Kidney (tissue), 14 donors: ENCODE data around the gene RAD51B. TPM values are rescaled to one million over a fixed set of nuclear protein-coding genes. Genes with fewer than 3 reads are reported as not detected.

Source experiments
- DNase-seq, 5 donors: peaks; one replicate each; pipeline ENCODE4 v3.0.0-alpha.2; 2013 to 2020
- FAIRE-seq: peaks from 2 replicates; lab custom pipeline; 2012; peaks lifted over from hg19 to GRCh38; lab: Jason Lieb, UNC
- H3K27ac ChIP-seq, 2 donors: one replicate each; pipeline ENCODE4 v1.7.0; 2013; ENCODE audit warnings: low read depth in 2 of 2, low read length in 2 of 2, inconsistent platforms in 1 of 2
- H3K27me3 ChIP-seq: one replicate; pipeline ENCODE4 v1.7.1; 2013; ENCODE audit warnings: low read length, inconsistent platforms; ENCODE audit not compliant: control insufficient read depth, insufficient read depth
- H3K36me3 ChIP-seq, 3 donors: one replicate each; pipeline versions ENCODE4 v1.7.0 to v1.7.1; 2013; ENCODE audit warnings: low read length in 3 of 3, control low read depth in 1 of 3, inconsistent platforms in 1 of 3; ENCODE audit not compliant: insufficient read depth in 3 of 3, control insufficient read depth in 2 of 3
- H3K4me1 ChIP-seq, 3 donors: one replicate each; pipeline versions ENCODE4 v1.7.0 to v1.7.1; 2013; ENCODE audit warnings: low read length in 3 of 3, inconsistent platforms in 1 of 3, low read depth in 1 of 3; ENCODE audit not compliant: control insufficient read depth in 2 of 3, insufficient read depth in 2 of 3
- H3K4me3 ChIP-seq, 3 donors: one replicate each; pipeline versions ENCODE4 v1.7.0 to v1.8.1; 2013; ENCODE audit warnings: low read length in 3 of 3, control low read depth in 1 of 3, inconsistent platforms in 1 of 3
- H3K9ac ChIP-seq, 3 donors: one replicate each; pipeline versions ENCODE4 v1.7.0 to v1.7.1; 2013; ENCODE audit warnings: low read length in 3 of 3, control low read depth in 1 of 3, inconsistent platforms in 1 of 3
- H3K9me3 ChIP-seq, 3 donors: one replicate each; pipeline versions ENCODE4 v1.7.0 to v1.7.1; 2013; ENCODE audit warnings: low read length in 3 of 3, control low read depth in 1 of 3, inconsistent platforms in 1 of 3; ENCODE audit not compliant: control insufficient read depth in 2 of 3, insufficient read depth in 1 of 3
- intact Hi-C: fragments of 100-400 bp; cut with DNase I; formaldehyde crosslinking; loops from one replicate; pipeline ENCODE4 v1.11.1; 2022
- polyA plus RNA-seq: library from polyadenylated mRNA; stranded (reverse); fragments of 350-450 nt; fragmentation: Illumina TruSeq; extraction: RNeasy Lipid Tissue Mini Kit (QIAGEN cat#74804); gene quantifications from one replicate; pipeline ENCODE4 v1.2.3, GENCODE V29; 2014; ENCODE audit warnings: low read depth, low replicate concordance; ENCODE audit not compliant: insufficient read depth
- total RNA-seq: library from RNA; stranded (reverse); fragmentation: NEBNext Ultra II Directional; extraction: Animal tissue kit (Norgen Biotek cat#: 25700); gene quantifications from one replicate; pipeline ENCODE4 v1.2.1, GENCODE V29; 2021
- TF ChIP-seq, protein P1 (sequence below): IDR thresholded peaks from 3 replicates; pipeline ENCODE4 v1.5.1; 2012; ENCODE audit warnings: mild to moderate bottlenecking, moderate library complexity, borderline replicate concordance; ENCODE audit not compliant: insufficient read depth; ENCODE audit errors: extremely low read depth
- donor health status: control.
- donor health status: control.
- donor health status: control.
- donor health status: control.
- donor health status: control.
- donor health status: DM: yes; HTN: yes; CAD: no.
- donor health status: Normal renal cell carcinoma (clear cell type).

RAD51B gene
- total and polyA plus RNA-seq, 2 donors from 2014 or later, result 6.9 to 18.0 TPM

DNA sequence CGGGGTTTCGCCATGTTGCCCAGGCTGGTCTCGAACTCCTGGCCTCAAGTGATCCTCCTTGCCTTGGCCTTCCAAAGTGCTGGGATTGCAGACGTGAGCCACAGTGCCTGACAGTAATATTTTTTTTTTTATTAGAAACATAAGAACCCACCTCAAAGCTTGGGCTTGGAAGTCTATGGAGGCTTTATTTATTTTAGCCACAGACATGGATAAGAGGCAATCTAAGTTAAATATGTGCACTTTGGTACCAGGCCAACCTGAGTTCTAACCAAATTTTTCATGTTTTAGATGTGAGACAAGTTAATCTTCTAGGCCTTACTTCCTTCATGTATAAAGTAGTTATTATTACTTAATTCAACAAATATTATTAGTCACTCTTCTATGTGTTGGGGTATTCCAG lies 96.9 kb downstream of the RAD51B start:
- H3K36me3 ChIP-seq, result no peaks in the 10 kb centered on the region
- intact Hi-C loops, result no loop called here
- H3K4me1 ChIP-seq, result peaks cover 0 to 11% (median 0%) of the 10 kb centered on the region in 3 donors
- H3K27ac ChIP-seq, result no peak overlapping the region
- FAIRE-seq (no peak), DNase-seq (no peak)
- no peaks in the 10 kb centered on the region for H3K27me3 ChIP-seq
- no peaks in the 10 kb centered on the region for H3K9me3 ChIP-seq
- TF ChIP-seq, protein P1, sequence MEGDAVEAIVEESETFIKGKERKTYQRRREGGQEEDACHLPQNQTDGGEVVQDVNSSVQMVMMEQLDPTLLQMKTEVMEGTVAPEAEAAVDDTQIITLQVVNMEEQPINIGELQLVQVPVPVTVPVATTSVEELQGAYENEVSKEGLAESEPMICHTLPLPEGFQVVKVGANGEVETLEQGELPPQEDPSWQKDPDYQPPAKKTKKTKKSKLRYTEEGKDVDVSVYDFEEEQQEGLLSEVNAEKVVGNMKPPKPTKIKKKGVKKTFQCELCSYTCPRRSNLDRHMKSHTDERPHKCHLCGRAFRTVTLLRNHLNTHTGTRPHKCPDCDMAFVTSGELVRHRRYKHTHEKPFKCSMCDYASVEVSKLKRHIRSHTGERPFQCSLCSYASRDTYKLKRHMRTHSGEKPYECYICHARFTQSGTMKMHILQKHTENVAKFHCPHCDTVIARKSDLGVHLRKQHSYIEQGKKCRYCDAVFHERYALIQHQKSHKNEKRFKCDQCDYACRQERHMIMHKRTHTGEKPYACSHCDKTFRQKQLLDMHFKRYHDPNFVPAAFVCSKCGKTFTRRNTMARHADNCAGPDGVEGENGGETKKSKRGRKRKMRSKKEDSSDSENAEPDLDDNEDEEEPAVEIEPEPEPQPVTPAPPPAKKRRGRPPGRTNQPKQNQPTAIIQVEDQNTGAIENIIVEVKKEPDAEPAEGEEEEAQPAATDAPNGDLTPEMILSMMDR, result no peak
- H3K9ac ChIP-seq, result no peak overlapping the region
- H3K4me3 ChIP-seq, result no peak overlapping the region

DNA sequence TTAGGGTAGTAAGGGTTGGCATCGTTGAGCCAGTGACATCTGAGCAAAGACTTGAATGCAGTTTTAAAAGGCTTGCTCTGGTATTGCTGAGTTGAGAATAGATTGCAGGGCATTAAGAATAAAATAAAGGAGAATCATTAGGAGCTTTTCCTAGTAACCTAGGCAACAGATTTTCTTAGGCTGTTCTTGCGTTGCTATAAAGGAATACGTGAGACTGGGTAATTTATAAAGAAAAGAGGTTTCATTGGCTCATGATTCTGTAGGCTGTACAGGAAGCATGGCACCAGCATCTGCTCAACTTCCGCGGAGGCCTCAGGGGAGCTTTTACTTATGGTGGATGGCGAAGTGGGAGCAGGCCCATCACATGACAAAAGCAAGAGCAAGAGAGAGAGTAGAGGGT lies 97.4 kb downstream of the RAD51B start:
- FAIRE-seq, result no peak
- H3K27me3 ChIP-seq, result no peaks in the 10 kb centered on the region
- TF ChIP-seq, protein P1, result no peak
- intact Hi-C loops, result no loop called here
- H3K9ac ChIP-seq, result no peak overlapping the region
- H3K4me1 ChIP-seq, result peaks cover 0 to 11% (median 0%) of the 10 kb centered on the region in 3 donors
- no peaks in the 10 kb centered on the region for H3K36me3 ChIP-seq
- H3K9me3 ChIP-seq, result no peaks in the 10 kb centered on the region
- H3K4me3 ChIP-seq, result no peak overlapping the region
- H3K27ac ChIP-seq, result no peak overlapping the region
- no peak for DNase-seq

DNA sequence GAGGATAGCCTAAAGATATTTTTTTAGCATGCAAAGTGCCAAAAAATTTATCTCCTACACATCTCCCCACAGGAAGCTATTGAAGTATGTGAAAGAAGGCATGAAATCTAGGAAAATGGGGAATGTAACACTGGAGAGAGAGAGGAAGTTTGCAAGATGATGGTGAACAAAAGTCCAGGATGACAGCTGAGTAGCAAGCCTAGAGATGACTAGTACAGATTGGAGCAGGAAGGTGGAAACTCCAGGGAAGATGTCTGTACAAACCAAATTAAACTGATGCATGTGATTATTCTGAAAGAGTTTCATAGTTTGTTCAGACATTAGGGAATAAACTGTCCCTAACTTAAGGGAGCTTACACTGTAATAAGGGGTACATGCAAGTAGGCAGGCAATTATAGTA lies 99.3 kb downstream of the RAD51B start:
- intact Hi-C loops, result no loop called here
- H3K9ac ChIP-seq, result no peak overlapping the region
- no peaks in the 10 kb centered on the region for H3K9me3 ChIP-seq
- H3K36me3 ChIP-seq, result no peaks in the 10 kb centered on the region
- H3K4me1 ChIP-seq, result peaks cover 0 to 11% (median 0%) of the 10 kb centered on the region in 3 donors
- TF ChIP-seq, protein P1, result no peak
- H3K27me3 ChIP-seq, result no peaks in the 10 kb centered on the region
- FAIRE-seq (no peak), DNase-seq (no peak)
- H3K4me3 ChIP-seq, result no peak overlapping the region
- no peak overlapping the region for H3K27ac ChIP-seq
